ENCODE measurements around the gene ZNF783.

- TF ChIP-seq POLR2AphosphoS5 (IDR thresholded peaks at IDR 0.05; ENCODE audit: low read depth, low read length) (no peak), BRCA1 (IDR thresholded peaks at IDR 0.05; ENCODE audit: low read depth, low read length) (no peak), EZH2 (IDR thresholded peaks at IDR 0.05; ENCODE audit: low read depth, low read length, severe bottlenecking) (no peak), POLR2A (IDR thresholded peaks at IDR 0.05; ENCODE audit: control extremely low read depth in 1 of 2, low read depth in 2 of 2, low read length in 2 of 2) (no peak), CBX8 (IDR thresholded peaks at IDR 0.05; ENCODE audit: borderline replicate concordance, low read depth, low read length) (no peak), MAX (IDR thresholded peaks at IDR 0.05) (no peak), SP2 (IDR thresholded peaks at IDR 0.05; ENCODE audit: low read length) (no peak), CEBPB (IDR thresholded peaks at IDR 0.05; ENCODE audit: low read depth, low read length) (no peak)
- TF ChIP-seq, protein P1, sequence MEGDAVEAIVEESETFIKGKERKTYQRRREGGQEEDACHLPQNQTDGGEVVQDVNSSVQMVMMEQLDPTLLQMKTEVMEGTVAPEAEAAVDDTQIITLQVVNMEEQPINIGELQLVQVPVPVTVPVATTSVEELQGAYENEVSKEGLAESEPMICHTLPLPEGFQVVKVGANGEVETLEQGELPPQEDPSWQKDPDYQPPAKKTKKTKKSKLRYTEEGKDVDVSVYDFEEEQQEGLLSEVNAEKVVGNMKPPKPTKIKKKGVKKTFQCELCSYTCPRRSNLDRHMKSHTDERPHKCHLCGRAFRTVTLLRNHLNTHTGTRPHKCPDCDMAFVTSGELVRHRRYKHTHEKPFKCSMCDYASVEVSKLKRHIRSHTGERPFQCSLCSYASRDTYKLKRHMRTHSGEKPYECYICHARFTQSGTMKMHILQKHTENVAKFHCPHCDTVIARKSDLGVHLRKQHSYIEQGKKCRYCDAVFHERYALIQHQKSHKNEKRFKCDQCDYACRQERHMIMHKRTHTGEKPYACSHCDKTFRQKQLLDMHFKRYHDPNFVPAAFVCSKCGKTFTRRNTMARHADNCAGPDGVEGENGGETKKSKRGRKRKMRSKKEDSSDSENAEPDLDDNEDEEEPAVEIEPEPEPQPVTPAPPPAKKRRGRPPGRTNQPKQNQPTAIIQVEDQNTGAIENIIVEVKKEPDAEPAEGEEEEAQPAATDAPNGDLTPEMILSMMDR (IDR thresholded peaks at IDR 0.05; ENCODE audit: control extremely low read depth in 1 of 3, insufficient read depth in 1 of 3, low read depth in 1 of 3, low read length in 3 of 3), result no peak
These were observed 25.6 kb downstream of the ZNF783 start for GRCh38 chr7:149287622-149288021.

All from H1 (cell line).